B cell (primary cell): Measurements from ENCODE around the gene TSPAN32. TPM values are rescaled to one million over a fixed set of nuclear protein-coding genes. Genes with fewer than 3 reads are reported as not detected.

Experiments
- ATAC-seq: fragments of 200-7000 bp; cut with Tn5 transposase; one replicate; pipeline ENCODE4 v1.10.0; 2021; ENCODE audit warnings: low read depth, mild to moderate bottlenecking, moderate number of reproducible peaks, moderate library complexity
- CTCF ChIA-PET: fragments of 350-600 bp; sonication (Branson Sonifier 250); formaldehyde crosslinking; loops from one replicate; lab custom pipeline; 2021; ENCODE audit warnings: antibody characterized with exemption, inconsistent platforms; lab: Charles Lee
- POLR2A ChIA-PET: fragments of 350-600 bp; sonication (Branson Sonifier 250); formaldehyde crosslinking; loops from one replicate; lab custom pipeline; 2021; ENCODE audit warnings: antibody characterized with exemption; lab: Charles Lee
- DNase-seq: peaks from one replicate; pipeline ENCODE4 v3.0.0; 2013
- H2AFZ ChIP-seq: 2 replicates; pipeline ENCODE4 v1.6.1; 2012; ENCODE audit warnings: mild to moderate bottlenecking, low read depth, low read length; ENCODE audit not compliant: insufficient read depth, poor library complexity, severe bottlenecking
- H3K27ac ChIP-seq, 2 donors: 1 replicate in 1 of 2; 2 replicates in 1 of 2; pipeline ENCODE4 v1.5.1; 2012 to 2013; ENCODE audit warnings: low read length in 2 of 2, mild to moderate bottlenecking in 2 of 2, moderate library complexity in 1 of 2
- H3K27me3 ChIP-seq, 4 experiments: fragments of 200-600 bp in 1 of 4; sonication (generic) in 1 of 4; replicated peaks in 1 of 4; 1 replicate in 2 of 4; 2 replicates in 2 of 4; pipeline versions ENCODE4 v1.6.1 to v1.7.0; 2013 to 2016; ENCODE audit warnings: low read length in 3 of 4, mild to moderate bottlenecking in 2 of 4, mixed read lengths in 1 of 4, moderate library complexity in 1 of 4; ENCODE audit not compliant: insufficient read depth in 4 of 4, control insufficient read depth in 3 of 4; ENCODE audit errors: control extremely low read depth in 1 of 4
- H3K36me3 ChIP-seq, 2 experiments: replicated peaks in 1 of 2; 1 replicate in 1 of 2; 2 replicates in 1 of 2; pipeline versions ENCODE4 v1.6.1 to v1.7.1; 2013; ENCODE audit warnings: low read length in 1 of 2; ENCODE audit not compliant: insufficient read depth in 2 of 2, control insufficient read depth in 1 of 2; ENCODE audit errors: control extremely low read depth in 1 of 2, extremely low read depth in 1 of 2
- H3K4me1 ChIP-seq, 2 donors: fragments of 200-600 bp in 1 of 2; sonication (generic) in 1 of 2; 1 replicate in 1 of 2; 2 replicates in 1 of 2; pipeline versions ENCODE4 v1.5.1 to v1.6.1; 2013 to 2017; ENCODE audit warnings: low read length in 2 of 2; ENCODE audit not compliant: control insufficient read depth in 2 of 2, insufficient read depth in 2 of 2
- H3K4me2 ChIP-seq: replicated peaks from 2 replicates; pipeline ENCODE3; 2012; ENCODE audit warnings: mild to moderate bottlenecking, low read depth, low read length; ENCODE audit not compliant: poor library complexity, severe bottlenecking
- H3K4me3 ChIP-seq, 5 experiments: fragments of 200-600 bp in 1 of 5; sonication (generic) in 1 of 5; 1 replicate in 3 of 5; 2 replicates in 2 of 5; pipeline versions ENCODE4 v1.5.1 to v1.7.0; 2011 to 2016; ENCODE audit warnings: low read length in 4 of 5, mild to moderate bottlenecking in 4 of 5, low read depth in 2 of 5, control low read depth in 1 of 5, moderate library complexity in 1 of 5; ENCODE audit not compliant: insufficient read depth in 1 of 5; ENCODE audit errors: control extremely low read depth in 1 of 5, extremely low read depth in 1 of 5
- H3K79me2 ChIP-seq: fragments of 200-600 bp; sonication (generic); one replicate; pipeline ENCODE4 v1.6.0; 2016; ENCODE audit warnings: low read length; ENCODE audit not compliant: control insufficient read depth, insufficient read depth
- H3K9ac ChIP-seq: fragments of 200-600 bp; sonication (generic); 2 replicates; pipeline ENCODE4 v1.6.1; 2017; ENCODE audit warnings: mild to moderate bottlenecking, low read length, moderate library complexity
- H3K9me3 ChIP-seq, 3 donors: one replicate each; pipeline versions ENCODE4 v1.6.1 to v1.7.1; 2013; ENCODE audit warnings: low read length in 2 of 3; ENCODE audit not compliant: control insufficient read depth in 2 of 3, insufficient read depth in 1 of 3; ENCODE audit errors: control extremely low read depth in 1 of 3
- H4K20me1 ChIP-seq: 2 replicates; pipeline ENCODE4 v1.6.0; 2012; ENCODE audit warnings: mild to moderate bottlenecking, low read length; ENCODE audit not compliant: insufficient read depth, control insufficient read depth, poor library complexity, severe bottlenecking
- H3K27ac Mint-ChIP-seq: one replicate; pipeline ENCODE4 v1.8.0; 2021; ENCODE audit warnings: mixed read lengths
- H3K27me3 Mint-ChIP-seq: one replicate; pipeline ENCODE4 v1.8.0; 2021; ENCODE audit warnings: mixed read lengths
- H3K4me1 Mint-ChIP-seq: one replicate; pipeline ENCODE4 v1.8.0; 2021; ENCODE audit warnings: mixed read lengths
- H3K4me3 Mint-ChIP-seq: one replicate; pipeline ENCODE4 v1.8.0; 2021; ENCODE audit warnings: mixed read lengths
- H3K9me3 Mint-ChIP-seq: one replicate; pipeline ENCODE4 v1.8.0; 2022; ENCODE audit warnings: mixed read lengths; ENCODE audit not compliant: insufficient read depth
- EZH2 ChIP-seq: IDR thresholded peaks from 2 replicates; pipeline ENCODE4 v1.6.1; 2012; ENCODE audit warnings: borderline replicate concordance, low read depth, mild to moderate bottlenecking, moderate library complexity, low read length; ENCODE audit not compliant: insufficient read depth, poor library complexity, severe bottlenecking
- WGBS: methylation state at CpG from one replicate; pipeline ENCODE4 v1.1.5; 2013; ENCODE audit warnings: missing lambda C conversion rate; ENCODE audit not compliant: insufficient coverage; 5-methylcytosine and 5-hydroxymethylcytosine counted together
- intact Hi-C: fragments of 100-400 bp; cut with micrococcal nuclease; formaldehyde crosslinking; loops from one replicate; pipeline ENCODE4 v1.10.0; 2022
- polyA plus RNA-seq: library from polyadenylated mRNA; depleted of rRNA; stranded (reverse); fragments of >200 nt; gene quantifications from 2 replicates; pipeline ENCODE4 v1.2.3, GENCODE V29; 2012
- total RNA-seq, 2 donors: library from RNA; stranded (reverse); fragments of 120-200 nt in 1 of 2; gene quantifications; 1 replicate in 1 of 2; 2 replicates in 1 of 2; pipeline versions ENCODE4 v1.2.3 to v1.2.4, GENCODE V29; 2013 to 2022
- TF ChIP-seq, protein P1 (sequence below): fragments of 200-600 bp; IDR thresholded peaks from one replicate; pipeline ENCODE4 v1.8.0; 2022; ENCODE audit warnings: antibody characterized with exemption, mild to moderate bottlenecking

The TSPAN32 gene
- total and polyA plus RNA-seq, 2 donors (not counting 1 experiment from before 2014, with no cell fraction given), result 22.2 to 75.9 TPM

DNA sequence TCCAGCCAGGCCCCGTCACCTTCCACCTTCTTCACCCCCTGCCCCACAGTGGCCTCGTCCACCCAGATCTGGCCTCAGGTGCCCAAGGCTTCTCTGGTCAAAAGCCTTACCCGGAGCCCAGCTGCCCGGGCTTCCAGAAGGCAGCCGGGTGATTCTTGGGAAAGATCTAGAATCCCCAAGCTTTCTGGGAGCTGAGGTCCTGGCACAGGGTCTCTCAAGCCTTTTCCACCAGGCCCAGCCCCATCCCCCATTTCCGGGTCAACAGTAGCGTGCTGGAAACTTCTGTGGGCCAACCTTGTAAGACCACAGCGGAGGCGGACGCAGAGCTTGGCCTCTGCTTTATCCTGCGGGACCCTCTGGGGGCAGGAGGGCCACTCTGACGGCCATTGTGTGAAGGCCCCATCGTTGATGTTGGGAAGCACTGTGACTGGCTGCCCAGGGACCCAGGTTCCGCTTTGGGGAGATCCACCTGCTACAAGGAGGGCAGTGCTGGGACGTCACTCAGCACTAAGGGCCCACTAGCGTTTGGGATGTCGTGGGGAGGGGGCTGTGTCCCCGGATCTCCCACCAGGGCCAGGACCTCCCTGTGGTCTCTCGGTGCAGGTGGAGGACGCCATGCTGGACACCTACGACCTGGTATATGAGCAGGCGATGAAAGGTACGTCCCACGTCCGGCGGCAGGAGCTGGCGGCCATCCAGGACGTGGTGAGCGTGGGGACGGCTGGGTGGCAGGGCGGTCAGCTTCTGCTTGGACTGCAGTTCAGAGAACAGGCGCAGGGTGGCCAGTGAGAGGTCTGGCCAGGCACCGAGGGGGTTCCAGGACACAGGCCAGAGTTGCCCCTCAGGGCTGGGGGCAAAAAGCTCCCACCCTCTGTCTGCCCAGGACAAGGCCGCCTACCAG lies 11.5 kb downstream of the TSPAN32 start:
- Mint-ChIP-seq H3K27ac (no peak overlapping the region), H3K4me1 (no peaks in the 10 kb centered on the region), H3K4me3 (no peak overlapping the region), H3K27me3 (no peaks in the 10 kb centered on the region), H3K9me3 (no peaks in the 10 kb centered on the region)
- H3K9ac ChIP-seq, result no peak overlapping the region
- H3K36me3 ChIP-seq, result no peaks in the 10 kb centered on the region
- 96% methylated on average over 33 of the region's 34 CpGs for WGBS
- H3K79me2 ChIP-seq, result no peaks in the 10 kb centered on the region
- H3K4me1 ChIP-seq, result peaks cover 0 to 13% of the 10 kb centered on the region in 2 donors
- POLR2A ChIA-PET, result no interaction called here
- H3K27me3 ChIP-seq, result no peaks in the 10 kb centered on the region
- no peak overlapping the region for H3K4me2 ChIP-seq
- peaks cover 0 to 7% (median 0%) of the 10 kb centered on the region in 3 donors for H3K9me3 ChIP-seq
- no peak overlapping the region for H3K27ac ChIP-seq
- intact Hi-C loops, result no loop called here
- TF ChIP-seq, protein P1, sequence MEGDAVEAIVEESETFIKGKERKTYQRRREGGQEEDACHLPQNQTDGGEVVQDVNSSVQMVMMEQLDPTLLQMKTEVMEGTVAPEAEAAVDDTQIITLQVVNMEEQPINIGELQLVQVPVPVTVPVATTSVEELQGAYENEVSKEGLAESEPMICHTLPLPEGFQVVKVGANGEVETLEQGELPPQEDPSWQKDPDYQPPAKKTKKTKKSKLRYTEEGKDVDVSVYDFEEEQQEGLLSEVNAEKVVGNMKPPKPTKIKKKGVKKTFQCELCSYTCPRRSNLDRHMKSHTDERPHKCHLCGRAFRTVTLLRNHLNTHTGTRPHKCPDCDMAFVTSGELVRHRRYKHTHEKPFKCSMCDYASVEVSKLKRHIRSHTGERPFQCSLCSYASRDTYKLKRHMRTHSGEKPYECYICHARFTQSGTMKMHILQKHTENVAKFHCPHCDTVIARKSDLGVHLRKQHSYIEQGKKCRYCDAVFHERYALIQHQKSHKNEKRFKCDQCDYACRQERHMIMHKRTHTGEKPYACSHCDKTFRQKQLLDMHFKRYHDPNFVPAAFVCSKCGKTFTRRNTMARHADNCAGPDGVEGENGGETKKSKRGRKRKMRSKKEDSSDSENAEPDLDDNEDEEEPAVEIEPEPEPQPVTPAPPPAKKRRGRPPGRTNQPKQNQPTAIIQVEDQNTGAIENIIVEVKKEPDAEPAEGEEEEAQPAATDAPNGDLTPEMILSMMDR, result no peak
- TF ChIP-seq EZH2, result no peak
- no peaks in the 10 kb centered on the region for H4K20me1 ChIP-seq
- H2AFZ ChIP-seq, result no peak overlapping the region
- CTCF ChIA-PET, result interaction anchor here (2.0 kb wide), 1 partner anchor 8 kb away, joined by 6 read pairs; no protein-coding TSS in a partner anchor
- ATAC-seq, result no peak
- H3K4me3 ChIP-seq, result no peak overlapping the region
- DNase-seq, result no peak

- Histone ChIP-seq H4K20me1 (no peaks in the 10 kb centered on the region), H3K27ac (no peak overlapping the region), H3K79me2 (no peaks in the 10 kb centered on the region), H3K4me2 (no peak overlapping the region), H3K27me3 (no peaks in the 10 kb centered on the region), H2AFZ (no peak overlapping the region), H3K36me3 (no peaks in the 10 kb centered on the region), H3K9me3 (peaks cover 0 to 7% (median 0%) of the 10 kb centered on the region in 3 donors), H3K4me3 (no peak overlapping the region), H3K4me1 (peaks cover 0 to 13% of the 10 kb centered on the region in 2 donors), H3K9ac (no peak overlapping the region)
- Mint-ChIP-seq H3K4me3 (no peak overlapping the region), H3K27me3 (no peaks in the 10 kb centered on the region), H3K9me3 (no peaks in the 10 kb centered on the region), H3K27ac (no peak overlapping the region), H3K4me1 (no peaks in the 10 kb centered on the region)
- intact Hi-C loops, result no loop called here
- WGBS, result 88% methylated on average over 4 of the region's 7 CpGs
- TF ChIP-seq EZH2, result no peak
- TF ChIP-seq, protein P1, result no peak
- ATAC-seq, result no peak
- CTCF ChIA-PET, result interaction anchor here (1.2 to 2.0 kb wide), 2 partner anchors 9 to 106 kb away, joined by 4 to 6 read pairs; no protein-coding TSS in a partner anchor
- POLR2A ChIA-PET, result no interaction called here
- no peak for DNase-seq
Measured at GRCh38 chr11:2314136-2314524, 12.3 kb downstream of the TSPAN32 start.
